K562 (cell line): Measurements from ENCODE around the gene POU3F3. TPM values are rescaled to one million over a fixed set of nuclear protein-coding genes. Genes with fewer than 3 reads are reported as not detected.

Experiments
- ATAC-seq: fragments of 200-7000 bp; cut with Tn5 transposase; 3 replicates; pipeline ENCODE4 v1.9.1; 2020; ENCODE audit warnings: moderate library complexity
- BruUV-seq: library from RNA; stranded (reverse); fragments of 400-500 nt; replicated peaks from 2 replicates; lab custom pipeline; 2021; lab: Mats Ljungman, UMichigan
- CTCF ChIA-PET: fragments of 300-600 bp; formaldehyde crosslinking; extraction: SDS; loops from one replicate; lab custom pipeline; 2021; ENCODE audit warnings: low intra/inter-chr PET ratio; lab: Yijun Ruan, JAX
- POLR2A ChIA-PET: fragments of 300-600, 350-650 bp; sonication (Branson Sonifier 250); formaldehyde crosslinking; extraction: SDS; loops from one replicate; lab custom pipeline; 2021; ENCODE audit warnings: antibody characterized with exemption, inconsistent platforms; lab: Yijun Ruan, JAX
- DNase-seq, 4 experiments: peaks; one replicate each; pipeline versions ENCODE4 v3.0.0 to v3.0.0-alpha.2; 2011 to 2018; ENCODE audit warnings: low spot score in 3 of 4, mixed read lengths in 3 of 4; ENCODE audit errors: extremely low read depth in 1 of 4
- FAIRE-seq: peaks from 2 replicates; lab custom pipeline; 2011; peaks lifted over from hg19 to GRCh38; lab: Jason Lieb, UNC
- H2AFZ ChIP-seq: 2 replicates; pipeline ENCODE4 v1.6.0; 2011; ENCODE audit warnings: low read depth, low read length, control low read depth, inconsistent platforms
- H3K27ac ChIP-seq: fragments of 200-600 bp; 3 replicates; pipeline ENCODE4 v1.8.0; 2011; ENCODE audit warnings: low read depth, mild to moderate bottlenecking, control low read depth, inconsistent platforms, low read length, moderate library complexity, mixed read lengths; ENCODE audit errors: extremely low read depth
- H3K27me3 ChIP-seq, 2 experiments: fragments of 300-600 bp in 1 of 2; 2 replicates in 1 of 2; 3 replicates in 1 of 2; pipeline versions ENCODE4 v1.6.0 to v1.8.0; 2011; ENCODE audit warnings: inconsistent platforms in 2 of 2, low read length in 2 of 2, mild to moderate bottlenecking in 1 of 2, mixed read lengths in 1 of 2, moderate library complexity in 1 of 2; ENCODE audit not compliant: control insufficient read depth in 2 of 2, insufficient read depth in 2 of 2
- H3K36me3 ChIP-seq: fragments of 300-600 bp; 3 replicates; pipeline ENCODE4 v1.8.0; 2011; ENCODE audit warnings: mild to moderate bottlenecking, low read length, inconsistent platforms; ENCODE audit not compliant: control insufficient read depth, insufficient read depth
- H3K4me1 ChIP-seq, 2 experiments: fragments of 200-600 bp in 1 of 2; replicated peaks in 1 of 2; 2 replicates in 1 of 2; 3 replicates in 1 of 2; pipeline versions ENCODE4 v1.5.1 to v1.8.0; 2011; ENCODE audit warnings: inconsistent platforms in 2 of 2, low read length in 2 of 2, mild to moderate bottlenecking in 1 of 2, mixed read lengths in 1 of 2, moderate library complexity in 1 of 2; ENCODE audit not compliant: control insufficient read depth in 2 of 2, insufficient read depth in 2 of 2
- H3K4me2 ChIP-seq: 2 replicates; pipeline ENCODE4 v1.6.1; 2011; ENCODE audit warnings: low read length, control low read depth, inconsistent platforms, mixed read lengths; ENCODE audit not compliant: insufficient read depth
- H3K4me3 ChIP-seq: fragments of 200-600 bp; sonication (generic), shearing (Covaris generic); 2 replicates; pipeline ENCODE4 v1.5.1; 2016; ENCODE audit warnings: control low read depth, inconsistent platforms
- H3K79me2 ChIP-seq: fragments of 200-600 bp; 3 replicates; pipeline ENCODE4 v1.8.0; 2011; ENCODE audit warnings: low read length, inconsistent platforms; ENCODE audit not compliant: control insufficient read depth, insufficient read depth
- H3K9ac ChIP-seq, 2 experiments: 2 replicates each; pipeline versions ENCODE4 v1.6.0 to v1.6.1; 2011; ENCODE audit warnings: low read depth in 2 of 2, low read length in 2 of 2, control low read depth in 1 of 2, inconsistent platforms in 1 of 2, mild to moderate bottlenecking in 1 of 2, mixed read lengths in 1 of 2; ENCODE audit not compliant: insufficient read depth in 1 of 2
- H3K9me1 ChIP-seq: one replicate; pipeline ENCODE4 v1.6.0; 2011; ENCODE audit warnings: inconsistent platforms, mild to moderate bottlenecking, low read length, moderate library complexity; ENCODE audit not compliant: control insufficient read depth, insufficient read depth
- H3K9me3 ChIP-seq: replicated peaks from 2 replicates; pipeline ENCODE4 v1.5.1; 2011; ENCODE audit warnings: low read depth, low read length, inconsistent platforms; ENCODE audit not compliant: control insufficient read depth, insufficient read depth
- H4K20me1 ChIP-seq: replicated peaks from 2 replicates; pipeline ENCODE4 v1.6.1; 2011; ENCODE audit warnings: low read length, inconsistent platforms, mixed read lengths; ENCODE audit not compliant: control insufficient read depth, insufficient read depth
- CHCHD3 ChIP-seq: fragments of 250-450 bp; sonication (Bioruptor Pico); IDR thresholded peaks from 2 replicates; pipeline ENCODE4 v2.1.2; 2022; ENCODE audit warnings: mild to moderate bottlenecking
- ETV1 ChIP-seq: fragments of 450-650 bp; conservative IDR thresholded peaks from 2 replicates; pipeline ENCODE4 v1.6.1; 2016; ENCODE audit warnings: missing genetic modification characterization, control low read depth, low read depth, missing compliant biosample characterization
- FOXJ2 ChIP-seq: fragments of 200-800 bp; sonication (Bioruptor generic); IDR thresholded peaks from 2 replicates; pipeline ENCODE4 v1.6.1; 2016; ENCODE audit warnings: missing genetic modification characterization, missing compliant biosample characterization
- JUNB ChIP-seq: fragments of 450-650 bp; formaldehyde crosslinking; conservative IDR thresholded peaks from 2 replicates; pipeline ENCODE4 v1.4.0; 2020; ENCODE audit warnings: mild to moderate bottlenecking
- MAFF ChIP-seq: IDR thresholded peaks from 2 replicates; pipeline ENCODE4 v1.6.1; 2012; ENCODE audit warnings: low read length, improper control_type of control experiment
- SIN3B ChIP-seq: fragments of 450-650 bp; IDR thresholded peaks from 2 replicates; pipeline ENCODE4 v1.6.1; 2017; ENCODE audit warnings: low read depth, mild to moderate bottlenecking, moderate library complexity
- SMC3 ChIP-seq: conservative IDR thresholded peaks from 2 replicates; pipeline ENCODE4 v1.6.1; 2011; ENCODE audit warnings: low read depth, low read length, improper control_type of control experiment; ENCODE audit not compliant: insufficient read depth
- STAT5A ChIP-seq: IDR thresholded peaks from 2 replicates; pipeline ENCODE4 v1.6.1; 2012; ENCODE audit warnings: low read length, inconsistent platforms, borderline replicate concordance
- TCF3 ChIP-seq: sonication (generic); formaldehyde crosslinking; IDR thresholded peaks from 2 replicates; pipeline ENCODE4 v1.4.0; 2020; ENCODE audit warnings: mild to moderate bottlenecking, missing genetic modification reagents
- WGBS: fragments of 100-300 bp; shearing (Covaris generic); methylation state at CpG from one replicate; pipeline ENCODE4 v1.1.6; 2016; ENCODE audit warnings: low coverage, mixed read lengths; ENCODE audit not compliant: insufficient coverage; ENCODE audit errors: missing lambda C conversion rate; 5-methylcytosine and 5-hydroxymethylcytosine counted together
- in situ Hi-C: fragments of 300-500 bp; cut with MboI; formaldehyde crosslinking; loops from 4 replicates; pipeline ENCODE4 v1.15.0; 2018; ENCODE audit warnings: inconsistent platforms, mixed read lengths
- intact Hi-C: fragments of 100-400 bp; cut with micrococcal nuclease; formaldehyde crosslinking; loops from 2 replicates; pipeline ENCODE4 v1.14.2; 2022
- polyA plus RNA-seq, 8 experiments: library from polyadenylated mRNA; depleted of rRNA in 4 of 8; stranded (reverse) in 5 of 8; unstranded in 3 of 8; fragments of >200 nt; fragmentation: Nextera tagmentation in 2 of 8; fragmentation: Illumina TruSeq in 1 of 8; extraction: Ambion mirVana in 2 of 8; extraction: Trizol in 1 of 8; gene quantifications; 2 replicates each; pipeline versions ENCODE4 v1.2.1 to v1.2.3, GENCODE V29; 2011 to 2014; ENCODE audit warnings: inconsistent platforms in 1 of 8, missing spikeins in 1 of 8
- total RNA-seq, 7 experiments: library from RNA; depleted of rRNA in 6 of 7; stranded (reverse); fragments of >200 nt in 6 of 7; fragmentation: Illumina TruSeq in 2 of 7; extraction: Trizol in 2 of 7; gene quantifications; 2 replicates each; pipeline versions ENCODE4 v1.2.1 to v1.2.3, GENCODE V29; 2011 to 2021; ENCODE audit warnings: low replicate concordance in 1 of 7

Gene POU3F3
- total and polyA plus RNA-seq, 9 of the 15 experiments (the other 6 are each of a cell fraction or from before 2014, with no cell fraction given), result not detected

DNA sequence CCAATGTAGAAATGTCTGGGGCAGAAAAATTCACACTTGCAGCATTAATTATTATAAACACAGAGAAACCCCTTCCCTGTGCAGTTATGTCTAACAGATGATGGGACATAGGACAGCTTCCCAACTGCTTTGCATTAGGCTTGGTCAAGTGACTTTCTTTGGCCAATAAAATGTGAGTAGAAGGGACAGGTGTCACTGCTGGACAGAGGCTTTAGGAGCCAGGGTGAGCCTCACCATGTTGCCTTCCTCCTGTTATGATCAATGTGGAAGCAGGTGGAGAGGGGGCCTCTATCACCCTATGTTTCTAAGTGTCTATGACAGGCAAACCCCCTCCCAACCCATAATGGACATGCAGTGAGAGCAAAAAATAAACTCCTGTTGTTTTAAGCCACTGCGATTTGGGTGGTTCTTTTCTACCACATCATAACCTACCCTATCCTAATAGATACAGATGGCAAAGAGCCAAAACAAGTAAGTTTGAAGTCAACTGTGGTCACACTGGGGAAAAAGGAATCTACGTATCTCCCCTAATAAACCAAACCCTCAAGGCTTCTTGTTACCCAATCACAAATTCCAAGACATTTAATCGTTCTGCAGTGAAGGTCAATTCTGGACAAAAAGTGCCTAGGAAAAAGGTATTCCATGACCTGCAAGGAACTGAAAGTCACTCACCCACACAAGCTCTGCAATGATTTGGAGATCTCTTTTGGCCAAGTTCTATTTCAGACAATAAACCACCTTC is 28.6 kb upstream of the POU3F3 start:
- intact Hi-C loops, result no loop called here
- no peaks in the 10 kb centered on the region for H3K79me2 ChIP-seq
- H3K9ac ChIP-seq, result no peak overlapping the region
- ChIA-PET POLR2A (no interaction called here), CTCF (no interaction called here)
- H3K9me3 ChIP-seq, result no peaks in the 10 kb centered on the region
- no peak overlapping the region for H3K4me2 ChIP-seq
- no peaks in the 10 kb centered on the region for H3K9me1 ChIP-seq
- no peaks in the 10 kb centered on the region for H4K20me1 ChIP-seq
- no peak overlapping the region for H3K4me3 ChIP-seq
- H3K36me3 ChIP-seq, result no peaks in the 10 kb centered on the region
- H3K27ac ChIP-seq, result no peak overlapping the region
- TF ChIP-seq ETV1 (tag), result no peak
- TF ChIP-seq CHCHD3 (CRISPR knock-in tag), result no peak
- TF ChIP-seq TCF3 (CRISPR knock-in tag), result no peak
- TF ChIP-seq JUNB (CRISPR knock-in tag), result no peak
- TF ChIP-seq SIN3B, result no peak
- TF ChIP-seq SMC3, result no peak
- no peak for TF ChIP-seq STAT5A
- TF ChIP-seq FOXJ2, result no peak
- no peak for TF ChIP-seq MAFF
- no peak for DNase-seq
- ATAC-seq, result no peak
- 3% methylated on average over 3 of the region's 3 CpGs for WGBS
- H2AFZ ChIP-seq, result no peak overlapping the region
- H3K27me3 ChIP-seq, result no peaks in the 10 kb centered on the region
- no peaks in the 10 kb centered on the region for H3K4me1 ChIP-seq
- no TSS peak for BruUV-seq
- in situ Hi-C loops, result no loop called here
- no peak for FAIRE-seq
